GM12878 (cell line): ENCODE measurements around the gene TNFRSF1B. TPM values are rescaled to one million over a fixed set of nuclear protein-coding genes. Genes with fewer than 3 reads are reported as not detected.

ENCODE experiments used
- ATAC-seq: fragments of 200-7000 bp; cut with Tn5 transposase; 3 replicates; pipeline ENCODE4 v1.9.1; 2020; ENCODE audit warnings: mild to moderate bottlenecking, moderate library complexity
- BruUV-seq: library from RNA; stranded (reverse); fragments of 400-500 nt; replicated peaks from 2 replicates; lab custom pipeline; 2021; lab: Mats Ljungman, UMichigan
- CTCF ChIA-PET: fragments of 300-600 bp; sonication (Branson Sonifier 250); formaldehyde crosslinking; extraction: SDS; loops from one replicate; lab custom pipeline; 2021; ENCODE audit warnings: inconsistent platforms; lab: Yijun Ruan, JAX
- POLR2A ChIA-PET: fragments of 350-600 bp; formaldehyde crosslinking; extraction: SDS; loops from one replicate; lab custom pipeline; 2021; ENCODE audit warnings: inconsistent platforms; lab: Charles Lee
- RAD21 ChIA-PET: fragments of 300-600 bp; sonication (Branson Sonifier 250); formaldehyde crosslinking; loops from one replicate; lab custom pipeline; 2023; ENCODE audit warnings: antibody characterized with exemption; ENCODE audit not compliant: unreplicated experiment; lab: Charles Lee
- SMC1A ChIA-PET: fragments of 300-600 bp; sonication (Branson Sonifier 250); formaldehyde crosslinking; loops from one replicate; lab custom pipeline; 2023; ENCODE audit not compliant: unreplicated experiment, uncharacterized antibody; lab: Charles Lee
- DNase-seq: peaks from one replicate; pipeline ENCODE4 v3.0.0-alpha.2; 2011; ENCODE audit warnings: low read depth, low spot score
- FAIRE-seq: peaks from 3 replicates; lab custom pipeline; 2011; peaks lifted over from hg19 to GRCh38; lab: Jason Lieb, UNC
- H2AFZ ChIP-seq: 2 replicates; pipeline ENCODE4 v1.6.0; 2011; ENCODE audit warnings: low read depth, low read length, control low read depth; ENCODE audit not compliant: control insufficient read depth
- H3K27ac ChIP-seq: 2 replicates; pipeline ENCODE4 v1.5.1; 2011; ENCODE audit warnings: control low read depth; ENCODE audit not compliant: control insufficient read depth, insufficient read depth
- H3K27me3 ChIP-seq, 2 experiments: replicated peaks in 1 of 2; 2 replicates each; pipeline versions ENCODE4 v1.6.0 to v1.6.1; 2011; ENCODE audit warnings: low read length in 1 of 2; ENCODE audit not compliant: control insufficient read depth in 2 of 2, insufficient read depth in 2 of 2
- H3K36me3 ChIP-seq, 2 experiments: 2 replicates each; pipeline ENCODE4 v1.5.1; 2011; ENCODE audit warnings: low read length in 1 of 2; ENCODE audit not compliant: control insufficient read depth in 2 of 2, insufficient read depth in 2 of 2
- H3K4me1 ChIP-seq: 2 replicates; pipeline ENCODE4 v1.6.1; 2011; ENCODE audit warnings: mild to moderate bottlenecking, low read length, moderate library complexity, mixed read lengths; ENCODE audit not compliant: control insufficient read depth, insufficient read depth
- H3K4me2 ChIP-seq: 2 replicates; pipeline ENCODE4 v1.6.0; 2011; ENCODE audit warnings: control low read depth; ENCODE audit not compliant: control insufficient read depth, insufficient read depth
- H3K4me3 ChIP-seq: fragments of 200-600 bp; sonication (generic); 2 replicates; pipeline ENCODE4 v1.5.1; 2016
- H3K79me2 ChIP-seq: 2 replicates; pipeline ENCODE4 v1.6.0; 2011; ENCODE audit warnings: low read length; ENCODE audit not compliant: control insufficient read depth, insufficient read depth
- H3K9ac ChIP-seq: 2 replicates; pipeline ENCODE4 v1.8.0; 2011; ENCODE audit warnings: low read length, control low read depth, mixed read lengths; ENCODE audit not compliant: control insufficient read depth, insufficient read depth
- H3K9me3 ChIP-seq: replicated peaks from 3 replicates; pipeline ENCODE4 v1.5.1; 2011; ENCODE audit warnings: mild to moderate bottlenecking, low read length; ENCODE audit not compliant: control insufficient read depth, insufficient read depth
- H4K20me1 ChIP-seq: 2 replicates; pipeline ENCODE4 v1.6.0; 2011; ENCODE audit not compliant: control insufficient read depth, insufficient read depth
- CEBPZ ChIP-seq: fragments of 150-350 bp; IDR thresholded peaks from 2 replicates; pipeline ENCODE4 v1.6.1; 2016; ENCODE audit warnings: low read depth, low read length
- CHD1 ChIP-seq: IDR thresholded peaks from 2 replicates; pipeline ENCODE4 v1.6.1; 2012; ENCODE audit warnings: low read depth, low read length, improper control_type of control experiment
- E2F4 ChIP-seq: IDR thresholded peaks from 2 replicates; pipeline ENCODE4 v1.6.1; 2012; ENCODE audit warnings: low read depth, low read length, improper control_type of control experiment
- KLF5 ChIP-seq: fragments of 450-650 bp; IDR thresholded peaks from 2 replicates; pipeline ENCODE4 v1.6.1; 2014; ENCODE audit warnings: mild to moderate bottlenecking; ENCODE audit not compliant: partially characterized antibody
- MTA3 ChIP-seq: IDR thresholded peaks from 2 replicates; pipeline ENCODE4 v1.6.1; 2012; ENCODE audit warnings: low read length, inconsistent platforms, borderline replicate concordance
- NR2C2 ChIP-seq: IDR thresholded peaks from 2 replicates; pipeline ENCODE4 v1.6.1; 2011; ENCODE audit warnings: borderline replicate concordance, low read depth; ENCODE audit not compliant: control insufficient read depth, insufficient read length
- NRF1 ChIP-seq: conservative IDR thresholded peaks from 2 replicates; pipeline ENCODE4 v1.6.1; 2011; ENCODE audit warnings: mild to moderate bottlenecking, low read depth, low read length, improper control_type of control experiment
- POU2F2 ChIP-seq: IDR thresholded peaks from 3 replicates; pipeline ENCODE4 v1.6.1; 2011; ENCODE audit warnings: low read depth, mild to moderate bottlenecking, low read length, borderline replicate concordance
- RAD51 ChIP-seq: fragments of 450-650 bp; IDR thresholded peaks from 2 replicates; pipeline ENCODE4 v1.6.1; 2016; ENCODE audit warnings: moderate library complexity, mild to moderate bottlenecking, inconsistent platforms
- RBBP5 ChIP-seq: fragments of 200-600 bp; sonication (generic); conservative IDR thresholded peaks from 2 replicates; pipeline ENCODE4 v1.6.1; 2016
- SMARCA5 ChIP-seq: fragments of 450-650 bp; IDR thresholded peaks from 2 replicates; pipeline ENCODE4 v1.6.1; 2017; ENCODE audit warnings: mild to moderate bottlenecking
- YBX1 ChIP-seq: fragments of 450-650 bp; IDR thresholded peaks from 2 replicates; pipeline ENCODE4 v1.6.1; 2016; ENCODE audit warnings: antibody characterized with exemption
- YY1 ChIP-seq: IDR thresholded peaks from 2 replicates; pipeline ENCODE4 v1.6.1; 2011; ENCODE audit warnings: low read depth, mild to moderate bottlenecking, low read length
- ZNF384 ChIP-seq: IDR thresholded peaks from 2 replicates; pipeline ENCODE4 v1.6.1; 2012; ENCODE audit warnings: low read depth, mild to moderate bottlenecking, low read length, improper control_type of control experiment, borderline replicate concordance
- ZNF622 ChIP-seq: fragments of 450-650 bp; IDR thresholded peaks from 2 replicates; pipeline ENCODE4 v1.6.1; 2017; ENCODE audit warnings: mild to moderate bottlenecking, inconsistent platforms
- WGBS: methylation state at CpG from one replicate; pipeline ENCODE4 v1.1.6; 2016; ENCODE audit warnings: low lambda C conversion rate; ENCODE audit not compliant: insufficient replicate concordance, insufficient coverage; ENCODE audit errors: missing lambda C conversion rate; 5-methylcytosine and 5-hydroxymethylcytosine counted together
- in situ Hi-C: fragments of 300-500 bp; cut with MboI; formaldehyde crosslinking; loops from 9 replicates; pipeline ENCODE4 v1.14.3; 2018; ENCODE audit warnings: mixed read lengths
- intact Hi-C: fragments of 100-400 bp; cut with micrococcal nuclease; formaldehyde crosslinking; loops from one replicate; pipeline ENCODE4 v1.14.2; 2022; ENCODE audit not compliant: unreplicated experiment
- polyA plus RNA-seq, 11 experiments: library from polyadenylated mRNA; depleted of rRNA in 4 of 11; unstranded in 6 of 11; stranded (reverse) in 5 of 11; fragments of >200 nt; fragmentation: Nextera tagmentation in 4 of 11; fragmentation: Illumina TruSeq in 1 of 11; extraction: Ambion mirVana in 4 of 11; extraction: Trizol in 1 of 11; gene quantifications; 1 replicate in 1 of 11; 2 replicates in 10 of 11; pipeline versions ENCODE4 v1.2.1 to v1.2.3, GENCODE V29; 2011 to 2016; ENCODE audit warnings: inconsistent platforms in 2 of 11, missing spikeins in 2 of 11, low read depth in 1 of 11
- total RNA-seq, 4 experiments: library from RNA; depleted of rRNA in 3 of 4; stranded (reverse); fragments of >200 nt in 3 of 4; fragmentation: Illumina TruSeq in 1 of 4; extraction: Trizol in 1 of 4; gene quantifications; 2 replicates each; pipeline versions ENCODE4 v1.2.1 to v1.2.3, GENCODE V29; 2013 to 2021

TNFRSF1B gene
- total and polyA plus RNA-seq, 10 of the 15 experiments (the other 5 are each of a cell fraction or from before 2014, with no cell fraction given): 10.1 to 87.2 (median 37.3) TPM

- no peaks in the 10 kb centered on the region for H3K9me3 ChIP-seq
- POLR2A ChIA-PET: interaction anchor here (0.7 to 11.6 kb wide), 13 partner anchors 8 to 82 kb away, joined by 3 to 166 read pairs (median 5); partner anchors contain the start of gene TNFRSF1B
- H3K27ac ChIP-seq: peak overlapping the region; percentile 84
- in situ Hi-C loops (no loop called here), intact Hi-C loops (loop anchor here (2.0 kb wide), 1 partner anchor 14 kb away; no protein-coding TSS in a partner anchor)
- peak; percentile 22 for ATAC-seq
- FAIRE-seq: no peak
- RAD21 ChIA-PET: interaction anchor here (1.1 to 12.5 kb wide), 17 partner anchors 8 to 109 kb away, joined by 3 to 119 read pairs (median 6); partner anchors contain the start of gene TNFRSF1B
- no peaks in the 10 kb centered on the region for H3K79me2 ChIP-seq
- H3K27me3 ChIP-seq: no peaks in the 10 kb centered on the region
- 12% methylated on average over 5 of the region's 5 CpGs for WGBS
- CTCF ChIA-PET: interaction anchor here (0.6 to 6.9 kb wide), 14 partner anchors 12 to 499 kb away, joined by 3 to 47 read pairs (median 4); partner anchors contain the start of gene TNFRSF1B
- H2AFZ ChIP-seq: no peak overlapping the region; the same call in 1 of the 2 replicates
- H3K4me3 ChIP-seq: no peak overlapping the region
- TSS peak; percentile 9 for BruUV-seq
- peak overlapping the region; percentile 75; the same call in 1 of the 2 replicates for H3K4me2 ChIP-seq
- peak overlapping the region; percentile 31 for H3K9ac ChIP-seq
- DNase-seq: no peak
- H3K36me3 ChIP-seq: peaks cover 0 to 3% of the 10 kb centered on the region in 2 experiments; a peak in 2 of 4 replicates
- H3K4me1 ChIP-seq: peaks cover 84% of the 10 kb centered on the region
- SMC1A ChIA-PET: interaction anchor here (0.6 to 19.3 kb wide), 21 partner anchors 8 to 194 kb away, joined by 3 to 347 read pairs (median 6); partner anchors contain the start of gene TNFRSF1B
- H4K20me1 ChIP-seq: no peaks in the 10 kb centered on the region
- no peak for TF ChIP-seq RBBP5
- TF ChIP-seq NRF1: no peak
- TF ChIP-seq KLF5: no peak
- TF ChIP-seq ZNF622: no peak
- TF ChIP-seq E2F4: no peak
- peak; percentile 79 for TF ChIP-seq RAD51
- peak; percentile 91 for TF ChIP-seq YY1
- TF ChIP-seq NR2C2: no peak
- TF ChIP-seq SMARCA5: peak; percentile 88; the same call in 1 of the 2 replicates
- no peak for TF ChIP-seq ZNF384
- no peak for TF ChIP-seq CHD1
- no peak for TF ChIP-seq YBX1
- TF ChIP-seq MTA3: 0 out of 2 replicates have a peak, but pooled peaks have one; percentile 44
- no peak; the same call in 2 of the 3 replicates for TF ChIP-seq POU2F2
- TF ChIP-seq CEBPZ: no peak
These were observed 17.6 kb upstream of the TNFRSF1B start for GRCh38 chr1:12148958-12149790.
